Measurements from ENCODE around the gene FBXL14.
A peak's percentile ranks its signal among the peaks of the same experiment; 100 is the strongest.
"Not testable (repeated sequence)": the region's sequence is repeated elsewhere in the genome, so short reads cannot be mapped to it uniquely, and the experiment has no call there.

Gene FBXL14

GRCh38 chr12:1619587-1619986, 25.2 kb upstream of the FBXL14 start:
- DNase-seq (ENCODE audit: low spot score) = peak; percentile 68

GRCh38 chr12:1619159-1619558, 24.8 kb upstream of the FBXL14 start:
- no peak for DNase-seq (ENCODE audit: low spot score)

- DNase-seq (ENCODE audit: low spot score) = no peak
Observed at GRCh38 chr12:1618489-1618888, 24.1 kb upstream of the FBXL14 start.

GRCh38 chr12:1616233-1617066, 22.1 kb upstream of the FBXL14 start:
- DNase-seq (ENCODE audit: low spot score) = no peak

GRCh38 chr12:1614360-1614759, 20.0 kb upstream of the FBXL14 start:
- no peak for DNase-seq (ENCODE audit: low spot score)

- DNase-seq (ENCODE audit: low spot score) = no peak
Observed at GRCh38 chr12:1613860-1614259, 19.5 kb upstream of the FBXL14 start.

- no peak for DNase-seq (ENCODE audit: low spot score)
Observed at GRCh38 chr12:1611803-1612572, 17.6 kb upstream of the FBXL14 start.

- DNase-seq (ENCODE audit: low spot score) = no peak
Observed at GRCh38 chr12:1610072-1610643, 15.8 kb upstream of the FBXL14 start.

GRCh38 chr12:1608713-1609119, 14.3 kb upstream of the FBXL14 start:
- no peak for DNase-seq (ENCODE audit: low spot score)

- no peak for DNase-seq (ENCODE audit: low spot score)
Observed at GRCh38 chr12:1607940-1608712, 13.7 kb upstream of the FBXL14 start.

GRCh38 chr12:1606021-1606622, 11.7 kb upstream of the FBXL14 start:
- DNase-seq (ENCODE audit: low spot score) = no peak

GRCh38 chr12:1605129-1606020, 11.0 kb upstream of the FBXL14 start:
- DNase-seq (ENCODE audit: low spot score) = peak; percentile 91

GRCh38 chr12:1604464-1604863, 10.1 kb upstream of the FBXL14 start:
- no peak for DNase-seq (ENCODE audit: low spot score)

GRCh38 chr12:1603269-1603993, 9.1 kb upstream of the FBXL14 start:
- DNase-seq (ENCODE audit: low spot score) = no peak

- DNase-seq (ENCODE audit: low spot score) = not testable (repeated sequence)
Observed at GRCh38 chr12:1602706-1603105, 8.3 kb upstream of the FBXL14 start.

GRCh38 chr12:1598757-1599156, 4.4 kb upstream of the FBXL14 start:
- DNase-seq (ENCODE audit: low spot score) = no peak

- DNase-seq (ENCODE audit: low spot score) = no peak
Observed at GRCh38 chr12:1595690-1596347, 1.4 kb upstream of the FBXL14 start.

- peak; percentile 75 for DNase-seq (ENCODE audit: low spot score)
Observed at GRCh38 chr12:1595026-1595561, 713 bp upstream of the FBXL14 start.

GRCh38 chr12:1594006-1594260, 448 bp downstream of the FBXL14 start:
- no peak for DNase-seq (ENCODE audit: low spot score)
